Astrocyte (in vitro differentiated cells and primary cell): ENCODE data around the gene ACSF2.

ENCODE experiments used
- CTCF ChIP-seq: IDR thresholded peaks from 2 replicates; pipeline ENCODE4 v1.5.1; 2011; ENCODE audit warnings: low read depth, mild to moderate bottlenecking, inconsistent platforms, low read length, moderate library complexity; ENCODE audit not compliant: insufficient read depth
- EZH2 ChIP-seq: IDR thresholded peaks from 2 replicates; pipeline ENCODE4 v1.6.1; 2012; ENCODE audit warnings: mild to moderate bottlenecking, low read length, inconsistent platforms; ENCODE audit not compliant: insufficient read depth

DNA sequence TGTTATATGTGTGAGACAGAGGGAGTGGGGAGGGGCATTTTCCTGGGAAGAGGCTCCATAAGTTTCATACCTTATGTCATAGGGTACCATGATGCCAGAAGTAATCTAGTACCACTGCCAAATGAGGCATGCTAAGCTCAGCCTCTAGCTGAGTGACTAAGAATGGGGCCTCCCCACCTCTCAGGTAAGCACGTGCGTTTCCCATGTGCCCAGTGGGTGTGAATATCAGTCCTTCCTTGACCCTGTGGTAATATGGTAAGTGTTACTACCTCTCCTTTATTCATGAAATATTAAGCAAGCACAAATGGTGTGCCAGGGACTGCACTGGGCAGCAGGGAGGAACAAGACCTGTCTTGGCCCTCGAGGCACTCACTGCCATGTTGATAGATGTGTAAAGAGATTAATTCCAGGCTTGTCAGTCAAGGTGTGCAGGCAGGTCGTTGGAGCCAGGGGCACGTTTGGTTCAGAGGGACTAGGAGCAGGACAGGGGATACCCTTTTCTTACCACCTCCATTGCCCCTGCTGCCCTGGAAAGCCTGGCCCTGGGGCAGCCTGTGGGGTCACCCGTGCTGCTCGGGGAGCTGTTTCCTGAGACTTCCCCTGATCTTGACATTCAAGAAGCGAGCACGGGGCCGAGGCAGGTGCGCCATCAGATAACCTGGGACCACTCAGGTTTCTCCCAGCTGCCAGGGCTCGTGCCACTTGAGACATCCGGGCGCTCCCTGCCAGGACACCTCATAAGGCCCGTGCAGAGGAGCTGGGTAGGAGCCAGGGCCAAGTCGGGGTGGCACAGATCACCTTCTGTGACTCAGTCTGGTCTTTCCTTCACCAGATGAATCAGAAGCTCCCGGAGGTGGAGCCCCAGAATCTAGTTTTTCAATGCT is 61.4 kb downstream of the ACSF2 start:
- TF ChIP-seq CTCF = no peak
- no peak for TF ChIP-seq EZH2
